Fibroblast of pulmonary artery (primary cell): Measurements from ENCODE around the gene HSDL1.

Experiments
- DNase-seq: peaks from one replicate; pipeline ENCODE4 v3.0.0-alpha.2; 2010; ENCODE audit warnings: low read depth
- H3K4me3 ChIP-seq: replicated peaks from 2 replicates; pipeline ENCODE4 v1.5.1; 2011; ENCODE audit warnings: low read depth, mild to moderate bottlenecking, control low read depth, low read length, moderate library complexity
- CTCF ChIP-seq: IDR thresholded peaks from 2 replicates; pipeline ENCODE4 v1.5.1; 2011; ENCODE audit warnings: mild to moderate bottlenecking, control low read depth, low read length, inconsistent platforms; ENCODE audit errors: missing control alignments

Gene HSDL1

GRCh38 chr16:84184775-84185174 lies 39.8 kb upstream of the HSDL1 start:
- DNase-seq = no peak
- no peak for TF ChIP-seq CTCF
- no peak overlapping the region for H3K4me3 ChIP-seq

- H3K4me3 ChIP-seq = no peak overlapping the region
- no peak for DNase-seq
- peak; percentile 28 for TF ChIP-seq CTCF
These were observed 39.1 kb upstream of the HSDL1 start for GRCh38 chr16:84183911-84184591.

GRCh38 chr16:84183572-84183875 lies 38.5 kb upstream of the HSDL1 start:
- no peak for DNase-seq
- no peak for TF ChIP-seq CTCF
- H3K4me3 ChIP-seq = no peak overlapping the region

GRCh38 chr16:84182680-84183571 lies 37.9 kb upstream of the HSDL1 start:
- no peak for TF ChIP-seq CTCF
- no peak overlapping the region for H3K4me3 ChIP-seq
- no peak for DNase-seq

- no peak overlapping the region for H3K4me3 ChIP-seq
- TF ChIP-seq CTCF = no peak
- no peak for DNase-seq
These were observed 37.1 kb upstream of the HSDL1 start for GRCh38 chr16:84182104-84182503.

- no peak for TF ChIP-seq CTCF
- H3K4me3 ChIP-seq = no peak overlapping the region
These were observed 36.4 kb upstream of the HSDL1 start for GRCh38 chr16:84181144-84181915.

More at GRCh38 chr16:84181144-84181915, 36.4 kb upstream of the HSDL1 start:
- no peak for DNase-seq
